Transverse colon (tissue), 4 donors: ENCODE data around the gene PMFBP1. TPM values are rescaled to one million over a fixed set of nuclear protein-coding genes. Genes with fewer than 3 reads are reported as not detected.
A peak's percentile ranks its signal among the peaks of the same experiment; 100 is the strongest.

ENCODE experiments used
- DNase-seq: peaks from one replicate; pipeline ENCODE4 v3.0.0-alpha.2; 2019
- H3K27ac ChIP-seq, 4 donors: fragments of 200-600 bp; sonication (generic); 2 replicates each; pipeline ENCODE4 v1.5.1; 2016 to 2018; ENCODE audit warnings: inconsistent platforms in 4 of 4
- H3K27me3 ChIP-seq: fragments of 200-600 bp; sonication (generic); 2 replicates; pipeline ENCODE4 v1.5.1; 2017; ENCODE audit warnings: inconsistent platforms
- H3K36me3 ChIP-seq, 4 donors: fragments of 200-600 bp; sonication (generic); 2 replicates each; pipeline ENCODE4 v1.5.1; 2017 to 2019; ENCODE audit warnings: inconsistent platforms in 4 of 4
- H3K4me1 ChIP-seq, 4 donors: fragments of 200-600 bp; sonication (generic); 2 replicates each; pipeline ENCODE4 v1.5.1; 2017 to 2020; ENCODE audit warnings: inconsistent platforms in 4 of 4
- H3K4me3 ChIP-seq, 4 donors: fragments of 200-600 bp; sonication (generic); 1 replicate in 1 of 4; 2 replicates in 3 of 4; pipeline versions ENCODE4 v1.5.1 to v1.6.1; 2017 to 2019; ENCODE audit warnings: inconsistent platforms in 4 of 4
- H3K9me3 ChIP-seq, 2 donors: fragments of 200-600 bp; sonication (generic); 2 replicates each; pipeline ENCODE4 v1.5.1; 2017 to 2019; ENCODE audit warnings: inconsistent platforms in 2 of 2
- CTCF ChIP-seq, 5 experiments: fragments of 200-600 bp in 3 of 5; fragments of 450-650 bp in 2 of 5; sonication (generic) in 3 of 5; IDR thresholded peaks; 1 replicate in 2 of 5; 2 replicates in 3 of 5; pipeline ENCODE4 v1.5.1; 2016 to 2017; ENCODE audit warnings: antibody characterized with exemption in 5 of 5, inconsistent platforms in 3 of 5, mild to moderate bottlenecking in 2 of 5, moderate library complexity in 1 of 5
- EP300 ChIP-seq: sonication (generic); formaldehyde crosslinking; IDR thresholded peaks from one replicate; pipeline ENCODE4 v1.6.1; 2017; ENCODE audit warnings: antibody characterized with exemption, low read depth
- POLR2A ChIP-seq: fragments of 450-650 bp; IDR thresholded peaks from one replicate; pipeline ENCODE4 v1.6.1; 2016; ENCODE audit warnings: antibody characterized with exemption, mild to moderate bottlenecking, moderate library complexity
- POLR2AphosphoS5 ChIP-seq, 3 donors: sonication (generic); formaldehyde crosslinking; IDR thresholded peaks; one replicate each; pipeline ENCODE4 v1.6.1; 2016; ENCODE audit warnings: antibody characterized with exemption in 3 of 3
- WGBS, 2 donors: methylation state at CpG; one replicate each; pipeline ENCODE4 v1.1.5; 2018; ENCODE audit warnings: low coverage in 1 of 2; 5-methylcytosine and 5-hydroxymethylcytosine counted together
- in situ Hi-C, 4 donors: fragments of 200-750 bp; cut with MboI; loops; one replicate each; pipeline versions ENCODE4 v1.15.0 to v1.15.1; 2017; ENCODE audit warnings: low sequenced_read_pairs in 3 of 4, low pct_ligation_motif_present in 1 of 4, low pct_unique_long_range_greater_than_20kb in 1 of 4
- intact Hi-C: fragments of 100-400 bp; cut with DNase I; formaldehyde crosslinking; loops from one replicate; pipeline ENCODE4 v1.15.1; 2023; ENCODE audit warnings: low total_unique reads
- total RNA-seq, 4 donors: library from RNA; depleted of rRNA; stranded (reverse); fragments of >200 nt; gene quantifications; one replicate each; pipeline ENCODE4 v1.1.0, GENCODE V29; 2016

PMFBP1 gene
- total RNA-seq, 4 donors from 2014 or later: 0.75 to 8.4 (median 4.2) TPM

GRCh38 chr16:72105978-72106377 is 66.0 kb downstream of the PMFBP1 start:
- no peaks in the 10 kb centered on the region for H3K4me1 ChIP-seq
- in situ Hi-C loops: loop anchor here in 1 of 4 donors (25.0 kb wide), 1 partner anchor 356 kb away; no protein-coding TSS in a partner anchor
- intact Hi-C loops: no loop called here
- WGBS, 2 donors: 95% methylated on average over 7 to 12 of the region's 12 CpGs
- H3K4me3 ChIP-seq: no peak overlapping the region
- H3K36me3 ChIP-seq: peaks cover 0 to 98% (median 51%) of the 10 kb centered on the region in 4 donors
- no peak overlapping the region for H3K27ac ChIP-seq
- no peaks in the 10 kb centered on the region for H3K27me3 ChIP-seq
- no peaks in the 10 kb centered on the region for H3K9me3 ChIP-seq
- DNase-seq: no peak
- TF ChIP-seq EP300 (no peak), POLR2AphosphoS5 (IDR thresholded peaks at IDR 0.05) (no peak), POLR2A (no peak), CTCF (IDR thresholded peaks at IDR 0.05) (no peak)

GRCh38 chr16:72104905-72105304 is 67.0 kb downstream of the PMFBP1 start:
- peaks cover 0 to 98% (median 50%) of the 10 kb centered on the region in 4 donors for H3K36me3 ChIP-seq
- no peak overlapping the region for H3K4me3 ChIP-seq
- H3K27ac ChIP-seq: no peak overlapping the region
- no peaks in the 10 kb centered on the region for H3K27me3 ChIP-seq
- intact Hi-C loops: no loop called here
- no peaks in the 10 kb centered on the region for H3K4me1 ChIP-seq
- H3K9me3 ChIP-seq: no peaks in the 10 kb centered on the region
- TF ChIP-seq POLR2AphosphoS5 (IDR thresholded peaks at IDR 0.05) (no peak), POLR2A (no peak), EP300 (no peak), CTCF (IDR thresholded peaks at IDR 0.05) (no peak)
- DNase-seq: no peak
- in situ Hi-C loops: loop anchor here in 1 of 4 donors (25.0 kb wide), 1 partner anchor 357 kb away; no protein-coding TSS in a partner anchor
- WGBS, 2 donors: 95% methylated on average over 5 of the region's 9 CpGs; no CpG with 5 or more reads in 1 of the 2 donors

- 92 to 93% methylated on average over 2 to 10 of the region's 10 CpGs for WGBS, 2 donors
- TF ChIP-seq POLR2AphosphoS5 (IDR thresholded peaks at IDR 0.05) (no peak), EP300 (no peak), CTCF (IDR thresholded peaks at IDR 0.05) (no peak), POLR2A (no peak)
- Histone ChIP-seq H3K4me3 (no peak overlapping the region), H3K9me3 (no peaks in the 10 kb centered on the region), H3K36me3 (peaks cover 0 to 88% (median 40%) of the 10 kb centered on the region in 4 donors), H3K4me1 (no peaks in the 10 kb centered on the region), H3K27ac (no peak overlapping the region), H3K27me3 (no peaks in the 10 kb centered on the region)
- DNase-seq: no peak
- in situ Hi-C loops (loop anchor here in 1 of 4 donors (25.0 kb wide), 1 partner anchor 361 kb away; no protein-coding TSS in a partner anchor), intact Hi-C loops (no loop called here)
These were observed 70.8 kb downstream of the PMFBP1 start for GRCh38 chr16:72101195-72101594.

GRCh38 chr16:72099377-72099818 is 72.6 kb downstream of the PMFBP1 start:
- DNase-seq: peak; percentile 27
- H3K9me3 ChIP-seq: no peaks in the 10 kb centered on the region
- H3K4me1 ChIP-seq: peaks cover 9 to 12% (median 11%) of the 10 kb centered on the region in 4 donors
- WGBS, 2 donors: 68 to 96% methylated on average over 7 to 12 of the region's 12 CpGs
- H3K27me3 ChIP-seq: no peaks in the 10 kb centered on the region
- in situ Hi-C loops (no loop called here), intact Hi-C loops (no loop called here)
- H3K27ac ChIP-seq: no peak overlapping the region
- H3K4me3 ChIP-seq: no peak overlapping the region
- TF ChIP-seq CTCF (IDR thresholded peaks at IDR 0.05) (peak; percentile 27 to 52 (median 45)), POLR2A (no peak), POLR2AphosphoS5 (IDR thresholded peaks at IDR 0.05) (no peak), EP300 (no peak)
- H3K36me3 ChIP-seq: peaks cover 0 to 70% (median 27%) of the 10 kb centered on the region in 4 donors
